Measurements from ENCODE around the gene ALB.

The ALB gene

GRCh38 chr4:73396304-73396703, 7.8 kb upstream of the ALB start:
- H3K4me3 Mint-ChIP-seq = no peak overlapping the region
- no peaks in the 10 kb centered on the region for H3K27me3 Mint-ChIP-seq
- intact Hi-C loops (cut with micrococcal nuclease) = no loop called here
- H3K4me1 Mint-ChIP-seq (ENCODE audit: low read depth) = no peaks in the 10 kb centered on the region
- no peak overlapping the region for H3K27ac Mint-ChIP-seq
- H3K9me3 Mint-ChIP-seq = no peaks in the 10 kb centered on the region
- H3K36me3 Mint-ChIP-seq (ENCODE audit: low read depth) = no peaks in the 10 kb centered on the region

DNA sequence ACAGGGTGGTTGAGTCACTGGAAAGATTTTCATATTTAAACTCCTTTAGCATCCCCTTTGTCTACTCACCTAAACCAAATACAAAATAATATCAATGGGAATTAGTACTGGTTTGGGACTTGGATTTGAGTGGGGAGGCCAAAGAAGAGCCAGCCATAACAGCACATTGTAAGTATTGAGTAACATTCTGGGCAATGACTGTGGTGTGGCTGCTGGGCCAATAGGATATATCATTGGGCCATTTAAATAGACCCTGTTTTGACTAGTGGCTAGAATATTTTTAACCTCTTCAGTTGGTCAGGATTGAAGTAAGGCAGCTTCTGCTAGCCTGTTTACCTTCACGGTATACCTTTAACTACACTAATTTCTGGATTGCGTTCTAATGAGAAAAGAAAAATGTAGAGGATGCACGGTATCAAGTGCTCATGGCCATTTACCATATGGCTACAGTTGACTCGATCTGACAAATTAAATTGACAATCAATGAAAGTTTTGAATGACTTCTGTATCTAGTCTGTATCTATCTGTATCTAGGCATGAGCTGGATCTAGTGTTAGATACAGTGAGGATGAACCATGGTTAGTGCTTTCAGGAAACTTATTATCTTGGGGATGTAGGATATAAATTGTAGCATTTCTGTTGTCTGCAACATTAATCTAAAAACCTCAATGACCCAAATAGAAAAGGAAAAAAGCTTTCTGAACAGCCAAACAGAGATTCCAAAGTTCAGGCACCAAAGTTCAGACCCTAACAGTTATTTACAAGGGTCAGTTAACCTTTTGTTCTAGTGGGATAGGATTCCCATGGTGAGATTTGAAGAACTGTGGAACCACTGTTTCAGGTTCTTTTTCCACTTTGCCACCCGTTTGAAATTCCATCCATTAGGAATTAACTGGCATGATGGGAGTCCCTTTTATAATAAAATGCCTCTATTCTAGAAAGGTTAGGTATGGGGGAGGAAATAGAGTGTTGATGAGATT, 6.8 kb upstream of the ALB start:
- H3K9me3 Mint-ChIP-seq = no peaks in the 10 kb centered on the region
- no peaks in the 10 kb centered on the region for H3K4me1 Mint-ChIP-seq (ENCODE audit: low read depth)
- no peaks in the 10 kb centered on the region for H3K27me3 Mint-ChIP-seq
- no peak overlapping the region for H3K4me3 Mint-ChIP-seq
- H3K36me3 Mint-ChIP-seq (ENCODE audit: low read depth) = no peaks in the 10 kb centered on the region
- intact Hi-C loops (cut with micrococcal nuclease) = no loop called here
- no peak overlapping the region for H3K27ac Mint-ChIP-seq

- no peaks in the 10 kb centered on the region for H3K9me3 Mint-ChIP-seq
- no peak overlapping the region for H3K27ac Mint-ChIP-seq
- H3K4me3 Mint-ChIP-seq = no peak overlapping the region
- no peaks in the 10 kb centered on the region for H3K36me3 Mint-ChIP-seq (ENCODE audit: low read depth)
- intact Hi-C loops (cut with micrococcal nuclease) = no loop called here
- no peaks in the 10 kb centered on the region for H3K4me1 Mint-ChIP-seq (ENCODE audit: low read depth)
- no peaks in the 10 kb centered on the region for H3K27me3 Mint-ChIP-seq
These were observed 2.7 kb upstream of the ALB start for GRCh38 chr4:73401412-73401811.

- intact Hi-C loops (cut with micrococcal nuclease) = no loop called here
- H3K9me3 Mint-ChIP-seq = no peaks in the 10 kb centered on the region
- no peaks in the 10 kb centered on the region for H3K27me3 Mint-ChIP-seq
- H3K36me3 Mint-ChIP-seq (ENCODE audit: low read depth) = no peaks in the 10 kb centered on the region
- no peak overlapping the region for H3K27ac Mint-ChIP-seq
- no peaks in the 10 kb centered on the region for H3K4me1 Mint-ChIP-seq (ENCODE audit: low read depth)
- H3K4me3 Mint-ChIP-seq = no peak overlapping the region
These were observed 370 bp downstream of the ALB start for GRCh38 chr4:73404457-73404856.

DNA sequence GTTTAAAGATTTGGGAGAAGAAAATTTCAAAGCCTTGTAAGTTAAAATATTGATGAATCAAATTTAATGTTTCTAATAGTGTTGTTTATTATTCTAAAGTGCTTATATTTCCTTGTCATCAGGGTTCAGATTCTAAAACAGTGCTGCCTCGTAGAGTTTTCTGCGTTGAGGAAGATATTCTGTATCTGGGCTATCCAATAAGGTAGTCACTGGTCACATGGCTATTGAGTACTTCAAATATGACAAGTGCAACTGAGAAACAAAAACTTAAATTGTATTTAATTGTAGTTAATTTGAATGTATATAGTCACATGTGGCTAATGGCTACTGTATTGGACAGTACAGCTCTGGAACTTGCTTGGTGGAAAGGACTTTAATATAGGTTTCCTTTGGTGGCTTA, 1.1 kb downstream of the ALB start:
- Mint-ChIP-seq H3K27me3 (no peaks in the 10 kb centered on the region), H3K9me3 (no peaks in the 10 kb centered on the region), H3K36me3 (ENCODE audit: low read depth) (no peaks in the 10 kb centered on the region), H3K4me1 (ENCODE audit: low read depth) (no peaks in the 10 kb centered on the region), H3K4me3 (no peak overlapping the region), H3K27ac (no peak overlapping the region)
- intact Hi-C loops (cut with micrococcal nuclease) = no loop called here

DNA sequence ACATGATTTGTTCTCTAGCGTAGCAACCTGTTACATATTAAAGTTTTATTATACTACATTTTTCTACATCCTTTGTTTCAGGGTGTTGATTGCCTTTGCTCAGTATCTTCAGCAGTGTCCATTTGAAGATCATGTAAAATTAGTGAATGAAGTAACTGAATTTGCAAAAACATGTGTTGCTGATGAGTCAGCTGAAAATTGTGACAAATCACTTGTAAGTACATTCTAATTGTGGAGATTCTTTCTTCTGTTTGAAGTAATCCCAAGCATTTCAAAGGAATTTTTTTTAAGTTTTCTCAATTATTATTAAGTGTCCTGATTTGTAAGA, 2.4 kb downstream of the ALB start:
- Mint-ChIP-seq H3K4me3 (no peak overlapping the region), H3K4me1 (ENCODE audit: low read depth) (no peaks in the 10 kb centered on the region)

GRCh38 chr4:73407227-73407673, 3.2 kb downstream of the ALB start:
- no peaks in the 10 kb centered on the region for H3K9me3 Mint-ChIP-seq
- intact Hi-C loops (cut with micrococcal nuclease) = no loop called here

More for the DNA sequence above, 2.4 kb downstream of the ALB start:
- no peaks in the 10 kb centered on the region for H3K27me3 Mint-ChIP-seq
- intact Hi-C loops (cut with micrococcal nuclease) = no loop called here
- no peaks in the 10 kb centered on the region for H3K36me3 Mint-ChIP-seq (ENCODE audit: low read depth)
- no peak overlapping the region for H3K27ac Mint-ChIP-seq
- no peaks in the 10 kb centered on the region for H3K9me3 Mint-ChIP-seq

GRCh38 chr4:73408181-73408867, 4.2 kb downstream of the ALB start:
- H3K4me3 Mint-ChIP-seq = no peak overlapping the region
- H3K27me3 Mint-ChIP-seq = no peaks in the 10 kb centered on the region
- no peaks in the 10 kb centered on the region for H3K9me3 Mint-ChIP-seq
- H3K36me3 Mint-ChIP-seq (ENCODE audit: low read depth) = no peaks in the 10 kb centered on the region
- no peak overlapping the region for H3K27ac Mint-ChIP-seq
- intact Hi-C loops (cut with micrococcal nuclease) = no loop called here
- H3K4me1 Mint-ChIP-seq (ENCODE audit: low read depth) = no peaks in the 10 kb centered on the region

More at GRCh38 chr4:73407227-73407673, 3.2 kb downstream of the ALB start:
- Mint-ChIP-seq H3K4me1 (ENCODE audit: low read depth) (no peaks in the 10 kb centered on the region), H3K36me3 (ENCODE audit: low read depth) (no peaks in the 10 kb centered on the region), H3K27ac (no peak overlapping the region), H3K4me3 (no peak overlapping the region), H3K27me3 (no peaks in the 10 kb centered on the region)

DNA sequence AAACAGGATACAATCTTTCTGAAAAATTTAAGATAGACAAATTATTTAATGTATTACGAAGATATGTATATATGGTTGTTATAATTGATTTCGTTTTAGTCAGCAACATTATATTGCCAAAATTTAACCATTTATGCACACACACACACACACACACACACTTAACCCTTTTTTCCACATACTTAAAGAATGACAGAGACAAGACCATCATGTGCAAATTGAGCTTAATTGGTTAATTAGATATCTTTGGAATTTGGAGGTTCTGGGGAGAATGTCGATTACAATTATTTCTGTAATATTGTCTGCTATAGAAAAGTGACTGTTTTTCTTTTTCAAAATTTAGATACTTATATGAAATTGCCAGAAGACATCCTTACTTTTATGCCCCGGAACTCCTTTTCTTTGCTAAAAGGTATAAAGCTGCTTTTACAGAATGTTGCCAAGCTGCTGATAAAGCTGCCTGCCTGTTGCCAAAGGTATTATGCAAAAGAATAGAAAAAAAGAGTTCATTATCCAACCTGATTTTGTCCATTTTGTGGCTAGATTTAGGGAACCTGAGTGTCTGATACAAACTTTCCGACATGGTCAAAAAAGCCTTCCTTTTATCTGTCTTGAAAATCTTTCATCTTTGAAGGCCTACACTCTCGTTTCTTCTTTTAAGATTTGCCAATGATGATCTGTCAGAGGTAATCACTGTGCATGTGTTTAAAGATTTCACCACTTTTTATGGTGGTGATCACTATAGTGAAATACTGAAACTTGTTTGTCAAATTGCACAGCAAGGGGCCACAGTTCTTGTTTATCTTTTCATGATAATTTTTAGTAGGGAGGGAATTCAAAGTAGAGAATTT, 5.2 kb downstream of the ALB start:
- Mint-ChIP-seq H3K27ac (no peak overlapping the region), H3K27me3 (no peaks in the 10 kb centered on the region), H3K4me3 (no peak overlapping the region), H3K9me3 (no peaks in the 10 kb centered on the region), H3K36me3 (ENCODE audit: low read depth) (no peaks in the 10 kb centered on the region), H3K4me1 (ENCODE audit: low read depth) (no peaks in the 10 kb centered on the region)
- intact Hi-C loops (cut with micrococcal nuclease) = no loop called here

DNA sequence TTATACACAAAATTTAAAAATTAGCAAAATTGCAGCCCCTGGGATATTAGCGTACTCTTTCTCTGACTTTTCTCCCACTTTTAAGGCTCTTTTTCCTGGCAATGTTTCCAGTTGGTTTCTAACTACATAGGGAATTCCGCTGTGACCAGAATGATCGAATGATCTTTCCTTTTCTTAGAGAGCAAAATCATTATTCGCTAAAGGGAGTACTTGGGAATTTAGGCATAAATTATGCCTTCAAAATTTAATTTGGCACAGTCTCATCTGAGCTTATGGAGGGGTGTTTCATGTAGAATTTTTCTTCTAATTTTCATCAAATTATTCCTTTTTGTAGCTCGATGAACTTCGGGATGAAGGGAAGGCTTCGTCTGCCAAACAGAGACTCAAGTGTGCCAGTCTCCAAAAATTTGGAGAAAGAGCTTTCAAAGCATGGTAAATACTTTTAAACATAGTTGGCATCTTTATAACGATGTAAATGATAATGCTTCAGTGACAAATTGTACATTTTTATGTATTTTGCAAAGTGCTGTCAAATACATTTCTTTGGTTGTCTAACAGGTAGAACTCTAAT, 6.0 kb downstream of the ALB start:
- H3K27me3 Mint-ChIP-seq = no peaks in the 10 kb centered on the region
- intact Hi-C loops (cut with micrococcal nuclease) = no loop called here
- no peaks in the 10 kb centered on the region for H3K4me1 Mint-ChIP-seq (ENCODE audit: low read depth)
- H3K36me3 Mint-ChIP-seq (ENCODE audit: low read depth) = no peaks in the 10 kb centered on the region
- H3K4me3 Mint-ChIP-seq = no peak overlapping the region
- no peak overlapping the region for H3K27ac Mint-ChIP-seq
- H3K9me3 Mint-ChIP-seq = no peaks in the 10 kb centered on the region

DNA sequence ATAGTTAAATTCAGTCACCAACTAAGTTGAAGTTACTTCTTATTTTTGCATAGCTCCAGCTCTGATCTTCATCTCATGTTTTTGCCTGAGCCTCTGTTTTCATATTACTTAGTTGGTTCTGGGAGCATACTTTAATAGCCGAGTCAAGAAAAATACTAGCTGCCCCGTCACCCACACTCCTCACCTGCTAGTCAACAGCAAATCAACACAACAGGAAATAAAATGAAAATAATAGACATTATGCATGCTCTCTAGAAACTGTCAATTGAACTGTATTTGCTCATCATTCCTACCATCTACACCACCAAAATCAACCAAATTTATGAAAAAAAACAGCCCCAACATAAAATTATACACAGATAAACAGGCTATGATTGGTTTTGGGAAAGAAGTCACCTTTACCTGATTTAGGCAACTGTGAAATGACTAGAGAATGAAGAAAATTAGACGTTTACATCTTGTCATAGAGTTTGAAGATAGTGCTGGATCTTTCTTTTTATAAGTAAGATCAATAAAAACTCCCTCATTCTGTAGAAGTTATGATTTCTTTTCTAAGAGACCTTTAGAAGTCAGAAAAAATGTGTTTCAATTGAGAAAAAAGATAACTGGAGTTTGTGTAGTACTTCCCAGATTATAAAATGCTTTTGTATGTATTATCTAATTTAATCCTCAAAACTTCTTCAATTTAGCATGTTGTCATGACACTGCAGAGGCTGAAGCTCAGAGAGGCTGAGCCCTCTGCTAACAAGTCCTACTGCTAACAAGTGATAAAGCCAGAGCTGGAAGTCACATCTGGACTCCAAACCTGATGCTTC, 7.0 kb downstream of the ALB start:
- Mint-ChIP-seq H3K9me3 (no peaks in the 10 kb centered on the region), H3K36me3 (ENCODE audit: low read depth) (no peaks in the 10 kb centered on the region), H3K27me3 (no peaks in the 10 kb centered on the region), H3K4me3 (no peak overlapping the region), H3K4me1 (ENCODE audit: low read depth) (no peaks in the 10 kb centered on the region), H3K27ac (no peak overlapping the region)
- intact Hi-C loops (cut with micrococcal nuclease) = no loop called here

- Mint-ChIP-seq H3K4me1 (ENCODE audit: low read depth) (no peaks in the 10 kb centered on the region), H3K27me3 (no peaks in the 10 kb centered on the region), H3K4me3 (no peak overlapping the region), H3K27ac (no peak overlapping the region), H3K36me3 (ENCODE audit: low read depth) (no peaks in the 10 kb centered on the region), H3K9me3 (no peaks in the 10 kb centered on the region)
- intact Hi-C loops (cut with micrococcal nuclease) = no loop called here
These were observed 7.8 kb downstream of the ALB start for GRCh38 chr4:73411731-73412414.

Measured in dendritic cell treated with granulocyte-macrophage colony-stimulating factor and Interleukin-4, amounts not matched to agents 40 ng/mL and 50 ng/mL, for 4 days (primary cell).